Liver (tissue), 9 donors: ENCODE measurements around the gene OAS1. TPM values are rescaled to one million over a fixed set of nuclear protein-coding genes. Genes with fewer than 3 reads are reported as not detected.

ENCODE experiments used
- DNase-seq: peaks from one replicate; pipeline ENCODE4 v3.0.0-alpha.2; 2017; ENCODE audit warnings: low spot score
- H3K27ac ChIP-seq, 2 donors: one replicate each; pipeline ENCODE4 v1.7.0; 2013; ENCODE audit warnings: inconsistent platforms in 2 of 2, low read length in 2 of 2, control low read depth in 1 of 2, low read depth in 1 of 2, mild to moderate bottlenecking in 1 of 2
- H3K27me3 ChIP-seq, 4 donors: one replicate each; pipeline versions ENCODE4 v1.6.1 to v1.7.0; 2013; ENCODE audit warnings: low read length in 3 of 4, inconsistent platforms in 1 of 4, mild to moderate bottlenecking in 1 of 4, moderate library complexity in 1 of 4; ENCODE audit not compliant: control insufficient read depth in 4 of 4, insufficient read depth in 4 of 4
- H3K36me3 ChIP-seq, 4 donors: one replicate each; pipeline versions ENCODE4 v1.6.1 to v1.7.0; 2013; ENCODE audit warnings: low read length in 3 of 4, mild to moderate bottlenecking in 3 of 4, low read depth in 1 of 4, moderate library complexity in 1 of 4; ENCODE audit not compliant: control insufficient read depth in 4 of 4, insufficient read depth in 3 of 4
- H3K4me1 ChIP-seq, 4 donors: one replicate each; pipeline versions ENCODE4 v1.6.1 to v1.7.0; 2013; ENCODE audit warnings: low read length in 3 of 4, mild to moderate bottlenecking in 3 of 4, moderate library complexity in 1 of 4; ENCODE audit not compliant: control insufficient read depth in 4 of 4, insufficient read depth in 4 of 4
- H3K4me3 ChIP-seq, 3 donors: one replicate each; pipeline versions ENCODE4 v1.6.1 to v1.7.0; 2013; ENCODE audit warnings: low read length in 3 of 3, control low read depth in 1 of 3, low read depth in 1 of 3, mild to moderate bottlenecking in 1 of 3
- H3K9ac ChIP-seq, 2 donors: one replicate each; pipeline ENCODE4 v1.7.0; 2013; ENCODE audit warnings: low read length in 2 of 2, mild to moderate bottlenecking in 2 of 2, moderate library complexity in 2 of 2, control low read depth in 1 of 2, low read depth in 1 of 2
- H3K9me3 ChIP-seq, 4 donors: one replicate each; pipeline versions ENCODE4 v1.6.1 to v1.7.0; 2013; ENCODE audit warnings: low read length in 3 of 4; ENCODE audit not compliant: control insufficient read depth in 4 of 4
- EGR1 ChIP-seq, 2 donors: IDR thresholded peaks; 2 replicates each; pipeline ENCODE4 v1.6.1; 2016 to 2018; ENCODE audit warnings: antibody characterized with exemption in 2 of 2, low read depth in 2 of 2
- FOXA1 ChIP-seq: IDR thresholded peaks from 2 replicates; pipeline ENCODE4 v1.6.1; 2016; ENCODE audit warnings: antibody characterized with exemption
- FOXA2 ChIP-seq: IDR thresholded peaks from 2 replicates; pipeline ENCODE4 v1.6.1; 2016; ENCODE audit warnings: antibody characterized with exemption
- GABPA ChIP-seq, 2 donors: IDR thresholded peaks in 1 of 2; conservative IDR thresholded peaks in 1 of 2; 2 replicates each; pipeline ENCODE4 v1.6.1; 2016; ENCODE audit warnings: antibody characterized with exemption in 2 of 2, mild to moderate bottlenecking in 1 of 2, moderate library complexity in 1 of 2
- JUND ChIP-seq, 2 donors: IDR thresholded peaks; 2 replicates each; pipeline ENCODE4 v1.6.1; 2016; ENCODE audit warnings: antibody characterized with exemption in 2 of 2
- NR2F2 ChIP-seq: IDR thresholded peaks from 2 replicates; pipeline ENCODE4 v1.6.1; 2016; ENCODE audit warnings: antibody characterized with exemption
- RAD21 ChIP-seq, 2 donors: IDR thresholded peaks; 2 replicates each; pipeline ENCODE4 v1.6.1; 2016; ENCODE audit warnings: antibody characterized with exemption in 2 of 2, mild to moderate bottlenecking in 2 of 2
- RXRA ChIP-seq, 2 donors: IDR thresholded peaks; 2 replicates each; pipeline ENCODE4 v1.6.1; 2017 to 2018; ENCODE audit warnings: antibody characterized with exemption in 2 of 2, mild to moderate bottlenecking in 1 of 2
- TAF1 ChIP-seq: conservative IDR thresholded peaks from 2 replicates; pipeline ENCODE4 v1.6.1; 2016; ENCODE audit warnings: antibody characterized with exemption, mild to moderate bottlenecking
- ZBTB33 ChIP-seq: IDR thresholded peaks from 2 replicates; pipeline ENCODE4 v1.6.1; 2016; ENCODE audit warnings: antibody characterized with exemption
- WGBS: extraction: QIAGEN DNeasy Blood & Tissue Kit; methylation state at CpG from one replicate; pipeline ENCODE4 v1.1.7; 2013; 5-methylcytosine and 5-hydroxymethylcytosine counted together
- polyA plus RNA-seq, 2 donors: library from polyadenylated mRNA; stranded (reverse) in 1 of 2; unstranded in 1 of 2; fragments of 200-250 nt in 1 of 2; fragments of >200 nt in 1 of 2; fragmentation: Nextera tagmentation in 1 of 2; extraction: Ambion mirVana in 1 of 2; gene quantifications; one replicate each; pipeline versions ENCODE4 v1.2.1 to v1.2.3, GENCODE V29; 2013 to 2015
- total RNA-seq, 2 donors: library from RNA; depleted of rRNA; stranded (reverse); fragments of >200 nt; gene quantifications; one replicate each; pipeline ENCODE4 v1.2.3, GENCODE V29; 2014
- TF ChIP-seq, protein P1 (sequence below): IDR thresholded peaks from 2 replicates; pipeline ENCODE4 v1.6.1; 2016; ENCODE audit warnings: antibody characterized with exemption
- TF ChIP-seq, protein P2 (sequence below): fragments of 150-350 bp; IDR thresholded peaks from 2 replicates; pipeline ENCODE4 v1.5.1; 2017; ENCODE audit warnings: improper control_type of control experiment, low read depth, low read length; ENCODE audit not compliant: missing input control
- donor health status: healthy.
- donor health status: healthy.
- donor health status: healthy.
- donor health status: healthy.
- donor health status: healthy.

OAS1 gene
- total and polyA plus RNA-seq, 4 donors: 20.5 to 26.0 (median 23.4) TPM

- TF ChIP-seq RXRA (IDR thresholded peaks at IDR 0.05) (no peak), GABPA (IDR thresholded peaks at IDR 0.05 in 1 of 2, conservative IDR thresholded peaks at IDR 0.05 in 1 of 2) (no peak), EGR1 (IDR thresholded peaks at IDR 0.05; ENCODE audit: low read depth in 2 of 2) (no peak), FOXA1 (no peak), NR2F2 (no peak), FOXA2 (no peak), ZBTB33 (no peak), TAF1 (no peak), JUND (IDR thresholded peaks at IDR 0.05) (no peak)
- TF ChIP-seq, protein P1, sequence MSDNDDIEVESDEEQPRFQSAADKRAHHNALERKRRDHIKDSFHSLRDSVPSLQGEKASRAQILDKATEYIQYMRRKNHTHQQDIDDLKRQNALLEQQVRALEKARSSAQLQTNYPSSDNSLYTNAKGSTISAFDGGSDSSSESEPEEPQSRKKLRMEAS: no peak
- whole genome bisulfite sequencing: 62% methylated on average over 3 of the region's 3 CpGs
- Histone ChIP-seq H3K27ac (no peak overlapping the region), H3K4me3 (no peak overlapping the region), H3K9me3 (no peaks in the 10 kb centered on the region), H3K27me3 (peaks cover 0 to 5% (median 0%) of the 10 kb centered on the region in 4 donors), H3K4me1 (no peaks in the 10 kb centered on the region), H3K9ac (no peak overlapping the region), H3K36me3 (no peaks in the 10 kb centered on the region)
- no peak for DNase-seq
These were observed 47.5 kb upstream of the OAS1 start for GRCh38 chr12:112859291-112859690.

DNA sequence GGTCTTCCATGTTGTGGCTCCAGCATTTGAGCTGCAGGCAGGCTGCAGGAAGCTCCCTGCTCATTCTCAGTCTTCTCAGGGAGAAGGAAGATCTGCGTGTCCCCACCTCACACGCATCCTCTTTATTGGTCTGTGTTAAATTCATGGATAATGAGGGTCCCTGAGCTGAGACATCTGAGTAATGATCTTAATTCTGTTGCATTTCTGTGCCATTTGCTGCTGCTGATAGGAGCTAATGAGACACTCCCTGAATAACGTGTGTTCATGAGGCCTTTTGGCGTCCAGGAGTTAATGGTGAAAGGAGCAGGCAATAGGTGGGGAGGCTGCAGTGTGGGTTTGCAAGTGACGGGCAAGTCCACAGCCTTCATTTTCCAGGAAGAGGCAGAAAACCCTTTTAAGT lies 46.6 kb upstream of the OAS1 start:
- H3K9me3 ChIP-seq: no peaks in the 10 kb centered on the region
- no peak overlapping the region for H3K4me3 ChIP-seq
- H3K36me3 ChIP-seq: no peaks in the 10 kb centered on the region
- no peak for DNase-seq
- H3K27me3 ChIP-seq: peaks cover 0 to 5% (median 0%) of the 10 kb centered on the region in 4 donors
- TF ChIP-seq ZBTB33 (no peak), RAD21 (IDR thresholded peaks at IDR 0.05) (no peak)
- whole genome bisulfite sequencing: 56% methylated on average over 5 of the region's 5 CpGs
- H3K9ac ChIP-seq: no peak overlapping the region
- no peaks in the 10 kb centered on the region for H3K4me1 ChIP-seq
- H3K27ac ChIP-seq: no peak overlapping the region

GRCh38 chr12:112861284-112861683 lies 45.5 kb upstream of the OAS1 start:
- H3K27me3 ChIP-seq: peaks cover 0 to 5% (median 0%) of the 10 kb centered on the region in 4 donors
- 83% methylated on average over 7 of the region's 7 CpGs for WGBS

More at GRCh38 chr12:112861284-112861683, 45.5 kb upstream of the OAS1 start:
- no peak overlapping the region for H3K4me3 ChIP-seq
- H3K4me1 ChIP-seq: no peaks in the 10 kb centered on the region
- no peak overlapping the region for H3K9ac ChIP-seq
- H3K27ac ChIP-seq: no peak overlapping the region
- H3K9me3 ChIP-seq: no peaks in the 10 kb centered on the region
- no peak for DNase-seq
- TF ChIP-seq RXRA (IDR thresholded peaks at IDR 0.05): no peak
- TF ChIP-seq, protein P2, sequence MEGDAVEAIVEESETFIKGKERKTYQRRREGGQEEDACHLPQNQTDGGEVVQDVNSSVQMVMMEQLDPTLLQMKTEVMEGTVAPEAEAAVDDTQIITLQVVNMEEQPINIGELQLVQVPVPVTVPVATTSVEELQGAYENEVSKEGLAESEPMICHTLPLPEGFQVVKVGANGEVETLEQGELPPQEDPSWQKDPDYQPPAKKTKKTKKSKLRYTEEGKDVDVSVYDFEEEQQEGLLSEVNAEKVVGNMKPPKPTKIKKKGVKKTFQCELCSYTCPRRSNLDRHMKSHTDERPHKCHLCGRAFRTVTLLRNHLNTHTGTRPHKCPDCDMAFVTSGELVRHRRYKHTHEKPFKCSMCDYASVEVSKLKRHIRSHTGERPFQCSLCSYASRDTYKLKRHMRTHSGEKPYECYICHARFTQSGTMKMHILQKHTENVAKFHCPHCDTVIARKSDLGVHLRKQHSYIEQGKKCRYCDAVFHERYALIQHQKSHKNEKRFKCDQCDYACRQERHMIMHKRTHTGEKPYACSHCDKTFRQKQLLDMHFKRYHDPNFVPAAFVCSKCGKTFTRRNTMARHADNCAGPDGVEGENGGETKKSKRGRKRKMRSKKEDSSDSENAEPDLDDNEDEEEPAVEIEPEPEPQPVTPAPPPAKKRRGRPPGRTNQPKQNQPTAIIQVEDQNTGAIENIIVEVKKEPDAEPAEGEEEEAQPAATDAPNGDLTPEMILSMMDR: no peak
- TF ChIP-seq, protein P1: no peak
- no peak for TF ChIP-seq FOXA1
- TF ChIP-seq TAF1: no peak
- H3K36me3 ChIP-seq: no peaks in the 10 kb centered on the region
